Activated CD4-positive, alpha-beta T cell treated with anti-CD3 and anti-CD28 coated beads, Interleukin-2, amount 50 U/mL, for 4 hours (primary cell): Measurements from ENCODE around the gene MRPL18.
A peak's percentile ranks its signal among the peaks of the same experiment; 100 is the strongest.
"Not testable (repeated sequence)": the region's sequence is repeated elsewhere in the genome, so short reads cannot be mapped to it uniquely, and the experiment has no call there.

ENCODE experiments used
- DNase-seq, 2 experiments: peaks; one replicate each; pipeline ENCODE4 v3.0.0-alpha.2; 2020

Gene MRPL18

GRCh38 chr6:159817951-159818739 lies 27.9 kb downstream of the MRPL18 start:
- no peak for DNase-seq

GRCh38 chr6:159819098-159819497 lies 28.8 kb downstream of the MRPL18 start:
- no peak for DNase-seq

GRCh38 chr6:159819932-159820640 lies 29.8 kb downstream of the MRPL18 start:
- peak in 1 of 2 experiments; percentile 15 for DNase-seq

- DNase-seq, result no peak
Observed at GRCh38 chr6:159821122-159821521, 30.9 kb downstream of the MRPL18 start.

- no peak for DNase-seq
Observed at GRCh38 chr6:159821726-159822125, 31.5 kb downstream of the MRPL18 start.

GRCh38 chr6:159823953-159824352 lies 33.7 kb downstream of the MRPL18 start:
- no peak for DNase-seq

GRCh38 chr6:159824690-159825089 lies 34.4 kb downstream of the MRPL18 start:
- DNase-seq, result not testable (repeated sequence)

- DNase-seq, result no peak
Observed at GRCh38 chr6:159826004-159826403, 35.7 kb downstream of the MRPL18 start.

GRCh38 chr6:159826968-159827647 lies 36.8 kb downstream of the MRPL18 start:
- DNase-seq, result no peak

- no peak for DNase-seq
Observed at GRCh38 chr6:159828074-159828473, 37.8 kb downstream of the MRPL18 start.

GRCh38 chr6:159829526-159829925 lies 39.3 kb downstream of the MRPL18 start:
- no peak for DNase-seq

- DNase-seq, result no peak
Observed at GRCh38 chr6:159830501-159831372, 40.5 kb downstream of the MRPL18 start.

GRCh38 chr6:159831373-159831679 lies 41.1 kb downstream of the MRPL18 start:
- no peak for DNase-seq

- DNase-seq, result no peak
Observed at GRCh38 chr6:159832946-159833345, 42.7 kb downstream of the MRPL18 start.

GRCh38 chr6:159833556-159833955 lies 43.3 kb downstream of the MRPL18 start:
- no peak for DNase-seq

- DNase-seq, result no peak
Observed at GRCh38 chr6:159833997-159834603, 43.8 kb downstream of the MRPL18 start.

- DNase-seq, result no peak
Observed at GRCh38 chr6:159836718-159837490, 46.6 kb downstream of the MRPL18 start.

- no peak for DNase-seq
Observed at GRCh38 chr6:159837511-159837910, 47.2 kb downstream of the MRPL18 start.

GRCh38 chr6:159838020-159838744 lies 47.9 kb downstream of the MRPL18 start:
- no peak for DNase-seq

GRCh38 chr6:159842035-159842434 lies 51.8 kb downstream of the MRPL18 start:
- DNase-seq, result no peak
